Stimulated activated CD4-positive, alpha-beta T cell treated with anti-CD3 and anti-CD28 coated beads, Interleukin-1b, Interleukin-23, amount 100 ng/mL, for 24 hours (primary cell): ENCODE results near the gene GLT8D1.
A peak's percentile ranks its signal among the peaks of the same experiment; 100 is the strongest.

Experiments
- DNase-seq, 4 experiments: peaks; one replicate each; pipeline ENCODE4 v3.0.0-alpha.2; 2020; ENCODE audit warnings: low read depth in 4 of 4, low spot score in 1 of 4

Gene GLT8D1

GRCh38 chr3:52712291-52713212 lies 7.0 kb upstream of the GLT8D1 start:
- no peak for DNase-seq

- DNase-seq, result no peak
Observed at GRCh38 chr3:52710512-52710911, 4.9 kb upstream of the GLT8D1 start.

GRCh38 chr3:52707585-52707984 lies 2.0 kb upstream of the GLT8D1 start:
- no peak for DNase-seq

- no peak for DNase-seq
Observed at GRCh38 chr3:52705438-52705687, 228 bp downstream of the GLT8D1 start.

- no peak for DNase-seq
Observed at GRCh38 chr3:52704611-52705437, 767 bp downstream of the GLT8D1 start.

- no peak for DNase-seq
Observed at GRCh38 chr3:52703341-52703740, 2.2 kb downstream of the GLT8D1 start.

- no peak for DNase-seq
Observed at GRCh38 chr3:52697632-52697965, 8.0 kb downstream of the GLT8D1 start.

- no peak for DNase-seq
Observed at GRCh38 chr3:52696830-52697631, 8.6 kb downstream of the GLT8D1 start.

GRCh38 chr3:52695798-52696671 lies 9.6 kb downstream of the GLT8D1 start:
- no peak for DNase-seq

GRCh38 chr3:52694528-52695189 lies 10.9 kb downstream of the GLT8D1 start:
- no peak for DNase-seq

GRCh38 chr3:52693071-52693470 lies 12.5 kb downstream of the GLT8D1 start:
- no peak for DNase-seq

GRCh38 chr3:52690560-52690959 lies 15.0 kb downstream of the GLT8D1 start:
- DNase-seq, result no peak

GRCh38 chr3:52689151-52689550 lies 16.4 kb downstream of the GLT8D1 start:
- no peak for DNase-seq

- no peak for DNase-seq
Observed at GRCh38 chr3:52688266-52688665, 17.3 kb downstream of the GLT8D1 start.

- peak; percentile 78 to 91 (median 85) for DNase-seq
Observed at GRCh38 chr3:52685709-52686691, 19.6 kb downstream of the GLT8D1 start, which contains the start of the genes GNL3 and PBRM1. TSS of gene GNL3 (plus strand) at chr3:52686032. CDS start at chr3:52686093, 61 bp downstream. TSS of gene PBRM1 (minus strand) at chr3:52685913.

GRCh38 chr3:52685285-52685708 lies 20.3 kb downstream of the GLT8D1 start:
- DNase-seq, result peak; percentile 49 to 83 (median 62)

GRCh38 chr3:52684184-52684583 lies 21.4 kb downstream of the GLT8D1 start:
- DNase-seq, result no peak

GRCh38 chr3:52683611-52684010 lies 22.0 kb downstream of the GLT8D1 start:
- DNase-seq, result no peak

GRCh38 chr3:52682016-52682415 lies 23.6 kb downstream of the GLT8D1 start:
- DNase-seq, result no peak
